RWPE1 (cell line): Measurements from ENCODE around the gene ADCY1.
A peak's percentile ranks its signal among the peaks of the same experiment; 100 is the strongest.

ENCODE experiments used
- CTCF ChIA-PET: fragments of 350-600 bp; sonication (Branson Sonifier 250); formaldehyde crosslinking; extraction: SDS; loops from one replicate; lab custom pipeline; 2021; lab: Yijun Ruan, JAX
- POLR2A ChIA-PET: fragments of 400-600 bp; formaldehyde crosslinking; extraction: SDS; loops from one replicate; lab custom pipeline; 2020; ENCODE audit warnings: antibody characterized with exemption; ENCODE audit not compliant: low non-redundant PET; lab: Yijun Ruan, JAX
- DNase-seq: peaks from one replicate; pipeline ENCODE4 v3.0.0; 2012; ENCODE audit warnings: low spot score
- H3K27ac ChIP-seq: fragments of 450-650 bp; 2 replicates; pipeline ENCODE4 v1.5.1; 2017
- CTCF ChIP-seq: fragments of 450-650 bp; conservative IDR thresholded peaks from 2 replicates; pipeline ENCODE4 v1.5.1; 2017; ENCODE audit warnings: low read depth, mild to moderate bottlenecking

The ADCY1 gene

GRCh38 chr7:45574669-45575500, 717 bp downstream of the ADCY1 start:
- no peak overlapping the region for H3K27ac ChIP-seq
- TF ChIP-seq CTCF: peak; percentile 18; the same call in 1 of the 2 replicates
- DNase-seq: peak; percentile 32
- POLR2A ChIA-PET: no interaction called here
- CTCF ChIA-PET: interaction anchor here (1.1 kb wide), 1 partner anchor 89 kb away, joined by 3 read pairs; no protein-coding TSS in a partner anchor

GRCh38 chr7:45575501-45576248, 1.5 kb downstream of the ADCY1 start:
- H3K27ac ChIP-seq: no peak overlapping the region
- DNase-seq: no peak
- ChIA-PET POLR2A (no interaction called here), CTCF (interaction anchor here (1.1 kb wide), 1 partner anchor 88 kb away, joined by 3 read pairs; no protein-coding TSS in a partner anchor)
- no peak for TF ChIP-seq CTCF

- no peak overlapping the region for H3K27ac ChIP-seq
- no peak for TF ChIP-seq CTCF
- POLR2A ChIA-PET: no interaction called here
- CTCF ChIA-PET: interaction anchor here (0.7 kb wide), 1 partner anchor 9 kb away, joined by 4 read pairs; no protein-coding TSS in a partner anchor
- no peak for DNase-seq
Measured at GRCh38 chr7:45576249-45576929, 2.2 kb downstream of the ADCY1 start.

GRCh38 chr7:45578022-45578421, 3.9 kb downstream of the ADCY1 start:
- TF ChIP-seq CTCF: no peak
- ChIA-PET CTCF (no interaction called here), POLR2A (no interaction called here)
- DNase-seq: no peak
- no peak overlapping the region for H3K27ac ChIP-seq

- no peak overlapping the region for H3K27ac ChIP-seq
- TF ChIP-seq CTCF: no peak
- DNase-seq: no peak
- ChIA-PET CTCF (no interaction called here), POLR2A (no interaction called here)
Measured at GRCh38 chr7:45578467-45578866, 4.3 kb downstream of the ADCY1 start.

GRCh38 chr7:45579391-45579801, 5.2 kb downstream of the ADCY1 start:
- no peak for DNase-seq
- POLR2A ChIA-PET: no interaction called here
- H3K27ac ChIP-seq: no peak overlapping the region
- TF ChIP-seq CTCF: no peak
- CTCF ChIA-PET: no interaction called here
